Measurements from ENCODE around the gene CFAP74.
A peak's percentile ranks its signal among the peaks of the same experiment; 100 is the strongest.

Gene CFAP74, protein sequence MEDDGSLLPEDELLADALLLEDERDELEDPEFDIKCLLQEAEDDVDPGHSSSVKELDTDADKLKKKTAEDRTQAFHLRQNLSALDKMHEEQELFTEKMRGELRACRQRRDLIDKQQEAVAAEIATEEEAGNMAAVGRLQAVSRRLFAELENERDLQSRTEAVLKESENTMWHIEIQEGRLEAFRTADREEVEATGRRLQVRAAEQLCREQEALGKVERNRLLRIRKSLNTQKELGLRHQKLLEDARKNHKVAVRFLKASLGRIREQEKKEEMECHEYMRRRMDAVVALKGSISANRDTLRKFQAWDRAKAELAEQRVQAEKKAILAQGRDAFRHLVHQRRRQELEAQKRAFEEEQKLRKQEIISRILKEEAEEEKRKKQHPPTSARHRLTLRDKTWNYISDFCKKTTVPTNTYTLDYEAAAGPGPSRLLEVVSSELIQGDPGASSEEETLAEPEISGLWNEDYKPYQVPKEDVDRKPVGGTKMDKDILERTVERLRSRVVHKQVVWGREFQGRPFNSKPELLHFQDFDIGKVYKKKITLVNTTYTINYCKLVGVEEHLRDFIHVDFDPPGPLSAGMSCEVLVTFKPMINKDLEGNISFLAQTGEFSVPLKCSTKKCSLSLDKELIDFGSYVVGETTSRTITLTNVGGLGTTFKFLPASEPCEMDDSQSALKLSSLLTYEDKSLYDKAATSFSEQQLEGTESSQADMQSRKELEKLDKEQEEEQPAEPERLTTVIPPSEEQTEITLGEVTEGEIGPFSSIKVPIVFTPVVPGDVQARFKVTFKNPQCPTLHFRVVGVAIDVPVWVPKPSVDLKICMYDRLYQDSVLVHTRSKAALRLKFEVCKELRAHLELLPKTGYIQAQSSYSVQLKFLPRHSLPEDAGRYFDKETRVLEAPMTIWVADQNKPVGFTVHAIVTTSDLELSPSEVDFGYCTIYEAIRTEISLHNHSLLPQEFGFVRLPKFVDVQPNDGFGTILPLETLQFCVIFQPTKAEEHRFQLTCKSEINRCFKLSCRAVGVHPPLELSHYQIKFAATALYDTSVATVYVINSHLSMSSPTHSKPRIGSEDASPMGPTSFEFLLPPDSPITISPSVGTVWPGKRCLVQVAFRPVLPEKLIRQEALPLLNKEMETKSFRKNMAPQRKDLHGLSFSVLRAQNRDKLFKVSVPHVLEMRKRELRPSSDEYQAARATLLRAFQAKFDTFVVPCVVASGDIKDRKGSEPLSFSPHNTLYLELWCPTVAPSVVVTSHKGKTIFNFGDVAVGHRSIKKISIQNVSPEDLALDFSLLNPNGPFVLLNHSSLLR (N-terminal part only)

DNA sequence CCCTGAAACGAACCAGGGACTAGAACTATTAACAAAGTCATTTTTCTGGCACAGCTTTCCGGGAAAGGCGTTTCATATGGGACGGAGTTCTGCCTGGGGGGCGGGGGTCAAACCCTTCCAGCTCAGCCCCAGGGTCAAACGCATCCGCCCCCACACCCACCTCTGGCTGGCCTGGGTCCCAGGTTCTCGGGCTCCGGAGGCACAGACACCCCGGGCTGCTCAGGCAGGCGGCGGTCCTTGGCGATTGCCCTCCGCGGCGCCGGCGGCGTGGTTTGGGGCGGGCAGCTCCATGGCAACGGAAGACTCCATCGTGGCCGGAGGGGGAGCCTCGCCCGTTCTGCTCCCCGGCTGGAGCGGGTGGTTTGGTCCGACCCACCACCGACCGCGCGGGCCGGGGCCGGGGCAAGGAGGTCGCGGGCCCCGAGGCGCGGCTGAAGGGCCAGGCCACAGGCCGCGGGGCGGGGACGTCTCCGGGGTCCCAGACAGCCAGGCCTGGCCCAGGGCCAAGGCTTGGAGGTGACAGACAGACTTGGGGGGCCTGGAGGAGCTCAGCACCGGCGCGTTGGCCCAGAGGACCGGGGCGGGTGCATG, at the start of gene CFAP74:
Gene CFAP74 (minus strand): TSS at position 246 of the 591 bp plus-strand sequence. CDS start 12,830 bp downstream, outside the sequence.
- DNase-seq (ENCODE audit: low spot score) = no peak

DNA sequence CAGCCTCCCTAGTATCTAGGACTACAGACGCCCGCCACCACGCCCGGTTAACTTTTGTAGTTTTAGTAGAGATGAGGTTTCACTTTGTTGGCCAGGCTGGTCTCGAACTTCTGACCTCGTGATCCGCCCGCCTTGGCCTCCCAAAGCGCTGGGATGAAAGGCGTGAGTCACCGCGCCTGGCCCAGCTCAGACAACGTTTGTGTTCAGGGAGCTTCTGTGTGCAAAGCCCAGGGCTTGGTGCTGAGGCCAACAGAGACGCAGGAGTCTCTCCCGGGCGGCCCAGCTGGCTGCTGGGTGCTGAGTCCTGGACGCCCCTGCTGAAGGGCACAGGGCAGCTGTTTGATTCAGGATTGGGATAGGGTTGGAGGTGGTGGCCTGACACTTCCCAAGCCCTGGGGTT, 49.6 kb upstream of the CFAP74 start:
- no peak for DNase-seq (ENCODE audit: low spot score)

DNA sequence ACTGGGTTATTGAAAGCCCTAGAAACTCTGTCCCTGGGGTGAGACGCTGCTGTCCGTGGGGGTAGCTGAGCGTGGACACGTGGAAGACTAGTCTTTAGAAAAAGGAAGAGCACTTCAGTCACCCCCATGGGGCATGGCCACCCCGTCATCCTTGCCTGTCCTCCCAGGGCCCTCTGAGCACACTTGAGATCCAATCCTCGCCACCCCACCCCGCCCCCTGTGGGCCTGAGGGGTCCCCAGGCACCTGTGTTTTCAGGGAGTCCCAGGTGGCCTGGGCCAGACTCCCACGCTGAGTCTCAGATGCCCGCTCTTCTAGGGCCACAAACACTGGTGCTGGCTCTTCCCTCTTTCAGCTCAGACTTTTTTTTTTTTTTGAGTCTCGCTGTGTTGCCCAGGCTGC, 49.2 kb upstream of the CFAP74 start:
- no peak for DNase-seq (ENCODE audit: low spot score)

DNA sequence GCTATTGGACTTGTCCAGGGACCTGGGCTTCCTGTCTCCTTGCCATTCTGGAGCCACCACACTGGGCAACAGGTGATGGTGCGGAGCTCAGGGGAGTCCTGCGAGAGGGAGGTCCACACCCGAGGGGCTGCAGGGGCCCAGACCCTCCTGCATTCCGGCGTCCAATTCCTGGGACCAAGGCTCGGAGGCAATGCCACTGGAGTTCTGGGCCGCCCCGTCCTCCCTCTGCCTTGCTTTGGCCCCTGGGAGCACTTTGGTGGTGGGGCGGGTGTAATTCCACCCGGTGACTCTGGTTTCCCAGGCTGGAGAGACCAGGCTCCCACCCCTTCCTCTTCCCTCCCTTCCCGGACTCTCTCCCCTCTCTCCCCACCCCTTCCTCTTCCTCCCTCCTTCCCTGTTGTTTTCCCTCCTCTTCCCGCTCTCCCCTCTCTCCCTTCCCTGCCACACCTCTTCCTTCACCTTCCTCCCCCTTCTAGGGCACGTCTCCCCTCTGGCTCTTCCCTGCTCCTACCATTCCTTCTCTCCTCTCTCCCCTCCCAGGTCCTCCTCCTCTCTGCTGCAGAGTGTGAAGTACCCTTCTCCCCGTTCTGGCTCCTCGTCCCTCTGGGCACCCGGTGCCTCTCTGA, 48.6 kb upstream of the CFAP74 start:
- no peak for DNase-seq (ENCODE audit: low spot score)

DNA sequence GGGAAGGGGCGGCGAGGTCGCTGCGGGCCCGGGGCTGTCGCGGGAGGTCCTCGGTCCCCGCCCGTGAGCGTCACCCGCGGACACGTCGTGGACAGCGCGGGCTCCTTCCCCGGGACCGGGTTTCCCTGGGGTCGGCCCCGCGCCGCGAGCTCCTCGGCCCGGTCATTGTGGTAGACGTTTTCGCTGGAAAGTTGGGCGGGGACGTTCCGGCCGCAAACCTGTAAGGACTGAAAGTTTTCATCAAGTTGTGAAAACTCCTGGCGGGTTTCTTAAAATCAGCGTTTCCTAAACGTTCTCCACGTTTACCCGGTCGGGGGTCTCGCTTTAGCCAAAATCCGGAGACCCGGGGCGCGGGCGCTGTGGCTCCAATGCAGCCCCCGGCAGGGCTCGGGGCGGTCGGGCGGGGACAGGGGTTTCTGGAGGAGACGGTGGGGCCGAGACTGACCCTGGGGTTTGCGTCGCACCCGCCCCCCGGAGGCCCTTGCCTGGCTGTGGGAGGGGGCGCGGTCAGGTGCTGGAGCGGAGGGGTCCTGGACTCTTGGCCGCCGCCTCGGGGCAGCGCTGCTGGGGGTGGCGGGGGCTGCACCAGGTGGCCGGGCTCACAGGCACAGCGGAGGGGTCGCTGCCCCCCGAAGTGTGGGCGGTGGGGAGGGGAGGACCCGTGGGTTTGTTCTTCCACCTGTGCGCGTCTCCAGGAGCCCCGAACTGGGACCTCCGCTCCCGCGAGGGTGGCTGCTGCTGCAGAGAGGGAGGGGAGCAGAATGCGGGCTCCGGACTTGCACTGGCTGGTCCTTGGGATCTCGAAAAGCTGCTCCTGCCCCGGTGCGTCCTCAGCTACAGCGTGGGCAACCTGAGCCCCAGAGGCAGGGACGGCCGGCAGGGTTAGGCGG, 47.5 kb upstream of the CFAP74 start:
- DNase-seq (ENCODE audit: low spot score) = no peak

DNA sequence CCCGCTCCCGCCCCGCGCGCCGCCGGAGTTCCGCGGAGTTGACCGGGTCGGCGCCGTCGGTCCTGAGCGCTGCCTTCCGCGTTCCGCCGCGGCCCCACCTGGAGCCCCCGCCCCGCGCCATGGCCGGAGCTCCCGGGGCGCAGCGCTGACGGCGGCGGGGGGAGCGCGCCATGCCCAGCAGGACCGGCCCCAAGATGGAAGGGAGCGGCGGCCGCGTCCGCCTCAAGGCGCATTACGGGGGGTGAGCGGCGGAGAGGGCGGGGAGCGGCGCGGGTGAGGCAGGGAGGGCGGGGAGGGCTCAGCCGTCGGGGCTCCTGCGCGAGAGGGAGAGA, 46.8 kb upstream of the CFAP74 start:
- DNase-seq (ENCODE audit: low spot score) = no peak

DNA sequence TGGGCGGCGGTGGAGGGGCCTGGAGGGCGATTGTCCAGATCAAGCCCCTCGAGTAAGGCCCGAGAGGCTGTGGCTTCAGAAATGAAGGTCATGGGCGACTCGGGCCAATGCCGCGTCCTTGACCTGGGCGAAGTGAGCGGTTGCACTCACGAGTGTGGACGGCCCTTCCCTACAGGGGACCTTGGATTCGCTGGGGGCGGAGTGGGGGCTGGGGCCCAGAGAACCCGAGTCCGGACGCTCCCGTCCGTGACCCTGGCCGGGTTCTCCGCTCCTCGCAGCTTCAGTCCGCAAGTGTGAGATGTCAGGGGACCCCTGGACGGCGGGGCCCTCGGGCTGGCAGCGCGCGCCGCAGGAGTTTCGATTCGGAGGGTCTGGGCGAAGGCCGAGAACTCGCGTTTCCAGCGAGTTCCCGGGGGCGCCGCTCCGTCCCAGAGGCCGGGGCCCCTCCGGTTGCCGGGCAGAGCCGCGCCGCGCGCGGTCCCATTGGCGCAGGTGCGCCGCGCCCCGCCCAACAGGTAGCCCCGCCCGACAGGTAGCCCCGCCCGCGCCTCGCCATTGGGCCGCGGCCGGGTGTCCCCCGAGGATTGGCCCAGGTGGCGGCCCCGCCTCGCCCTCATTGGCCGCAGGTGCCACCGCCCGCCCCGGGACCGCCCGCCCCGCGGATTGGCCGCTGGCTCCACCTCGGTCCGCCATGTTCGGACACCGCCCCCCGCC, 46.3 kb upstream of the CFAP74 start, which contains the start of gene PRKCZ:
Gene PRKCZ (plus strand): TSS at position 694 of the 714 bp plus-strand sequence. CDS start 220 bp downstream, outside the sequence.
- DNase-seq (ENCODE audit: low spot score) = no peak

DNA sequence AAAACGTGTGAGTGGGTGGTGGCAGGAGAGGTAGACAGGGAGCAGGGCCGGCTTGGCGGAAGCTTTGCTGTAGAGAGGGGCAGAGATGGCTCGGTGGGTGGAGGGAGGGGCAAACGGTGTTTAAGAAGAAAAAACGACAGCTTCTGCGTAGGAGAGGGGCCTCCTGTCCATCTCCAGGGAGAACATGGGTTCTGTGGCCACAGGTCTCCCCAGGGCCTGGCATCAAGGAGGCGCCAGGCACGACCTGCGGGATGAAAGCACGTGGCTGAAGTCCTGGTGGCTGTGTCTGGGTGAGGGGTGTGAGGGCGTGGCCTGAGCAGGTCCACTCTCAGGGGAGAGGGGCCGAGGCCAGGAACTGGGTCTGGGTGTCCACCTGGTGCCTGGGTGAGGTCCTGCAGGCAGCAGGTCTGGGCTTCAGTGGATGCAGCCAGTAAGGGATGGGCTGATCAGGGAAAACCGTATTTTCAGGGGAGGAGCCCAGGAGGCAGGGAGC, 45.7 kb upstream of the CFAP74 start:
- no peak for DNase-seq (ENCODE audit: low spot score)

DNA sequence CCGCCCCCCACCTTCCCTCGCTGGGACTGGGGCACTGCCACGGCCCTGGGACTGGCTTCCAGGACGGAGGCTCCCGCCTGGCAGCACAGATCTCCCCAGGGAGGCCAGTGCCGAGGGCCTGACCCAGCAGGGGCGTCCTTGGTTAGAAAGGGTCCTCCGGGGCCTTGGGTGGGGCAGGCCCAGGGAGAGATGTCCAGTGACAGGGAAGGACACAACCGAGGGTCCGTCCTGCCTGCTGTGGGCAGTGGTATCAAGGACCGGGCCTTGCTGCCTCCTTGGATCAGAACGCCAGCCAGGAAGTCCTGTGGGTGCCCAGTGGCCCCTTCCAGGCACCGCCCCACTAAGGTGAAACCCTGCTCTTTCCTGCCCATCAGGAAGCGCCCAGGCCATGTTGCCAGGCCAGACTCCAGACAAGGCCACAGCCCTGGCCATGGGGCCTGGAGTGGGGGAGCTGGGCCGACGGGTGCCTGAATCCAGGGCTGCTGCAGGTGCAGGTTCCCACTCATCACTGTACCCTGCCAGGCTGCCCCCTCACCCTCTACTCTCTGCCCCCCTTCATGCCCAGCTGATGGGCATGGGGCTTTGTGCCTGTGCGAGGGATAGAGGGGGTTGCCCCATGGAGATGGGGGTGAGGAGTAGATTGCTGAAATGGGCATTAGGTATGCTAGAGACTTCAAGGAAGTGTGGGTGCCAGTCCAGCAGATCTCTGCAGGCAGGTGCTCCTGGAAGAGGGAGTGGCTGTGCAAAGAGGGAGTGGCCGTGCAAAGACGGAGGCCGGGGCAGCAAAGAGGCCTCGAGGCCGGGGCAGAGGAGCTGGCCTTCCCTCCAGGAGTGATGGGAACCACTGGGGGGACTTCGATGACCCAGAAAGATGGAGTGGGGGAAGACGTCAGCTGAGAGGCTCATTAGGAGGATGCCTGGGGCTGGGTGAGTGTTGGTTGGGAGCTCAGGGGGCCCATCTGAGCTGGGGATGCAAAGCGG, 44.5 kb upstream of the CFAP74 start:
- DNase-seq (ENCODE audit: low spot score) = no peak

DNA sequence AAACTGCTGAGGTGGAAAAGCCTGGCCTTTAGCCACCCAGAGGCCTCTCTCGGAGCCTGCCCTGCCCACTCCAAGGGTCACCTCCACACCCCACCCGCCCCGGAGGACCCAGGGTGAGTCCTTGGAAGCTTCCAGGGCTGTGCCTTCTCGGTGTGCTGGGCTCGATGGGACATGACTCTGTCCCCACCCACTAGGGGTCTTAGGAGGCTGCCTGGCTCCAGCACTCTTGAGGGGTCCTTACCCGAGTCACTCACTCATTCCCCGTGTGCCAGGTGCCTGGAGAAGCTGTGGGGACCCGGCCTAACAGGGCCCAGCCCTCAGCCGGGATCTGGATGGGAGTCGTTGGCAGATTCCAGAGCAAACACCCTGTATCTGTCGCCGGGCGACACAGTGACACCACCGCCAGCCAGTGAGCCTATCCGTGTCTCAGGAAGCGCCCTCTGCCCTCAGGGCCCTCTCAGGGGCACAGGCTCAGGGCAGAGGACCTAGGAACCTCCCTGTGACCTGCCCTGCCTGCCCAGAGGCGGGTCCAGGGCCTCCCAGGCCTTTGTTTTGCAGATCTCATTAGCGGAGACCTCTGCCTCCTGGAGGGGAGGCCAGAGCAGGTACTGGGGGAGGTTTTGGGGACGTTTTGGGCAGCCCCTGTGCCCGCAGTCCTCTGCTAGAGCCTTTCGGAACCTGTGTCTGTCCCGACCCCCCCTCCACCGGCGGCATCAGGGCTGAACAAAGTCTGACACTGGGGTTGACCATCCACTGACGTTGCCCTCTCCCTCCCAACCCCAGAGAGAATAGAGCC, 43.6 kb upstream of the CFAP74 start:
- DNase-seq (ENCODE audit: low spot score) = no peak

DNA sequence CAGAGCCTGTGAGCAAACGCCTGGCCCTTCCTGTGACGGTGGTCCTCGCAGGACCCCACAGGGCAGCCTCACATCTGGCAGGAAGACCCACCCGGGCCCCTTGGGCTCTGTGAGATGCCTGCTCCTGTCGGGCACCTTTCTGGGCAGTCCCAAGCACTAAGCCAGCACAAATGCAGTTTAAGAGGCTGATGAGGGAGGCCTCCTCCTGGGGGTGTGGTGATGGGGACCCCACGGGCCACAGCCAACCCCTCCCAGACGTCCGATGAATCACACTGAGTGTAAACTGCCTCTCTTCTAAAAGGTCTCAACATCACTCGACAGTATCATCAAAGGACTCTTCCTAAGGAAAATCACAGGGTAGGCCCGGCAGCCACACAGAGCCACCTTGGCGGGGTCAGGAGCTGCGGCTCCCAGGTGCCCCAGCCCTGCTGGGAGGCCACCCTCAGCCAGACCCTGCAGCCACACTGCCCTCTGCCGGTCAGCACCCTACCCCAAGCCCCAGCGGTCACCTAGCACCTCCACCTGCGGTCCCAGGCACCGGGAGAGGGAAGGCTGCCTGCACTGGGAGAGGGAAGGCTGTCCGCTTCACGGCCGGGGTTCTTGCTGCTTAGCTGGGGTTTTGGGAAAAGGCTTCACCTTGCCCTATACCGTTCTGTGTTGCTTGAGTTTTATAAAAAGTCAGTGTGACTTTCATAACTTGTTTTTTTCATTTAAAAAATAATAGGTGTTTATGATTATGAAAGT, 42.8 kb upstream of the CFAP74 start:
- no peak for DNase-seq (ENCODE audit: low spot score)

DNA sequence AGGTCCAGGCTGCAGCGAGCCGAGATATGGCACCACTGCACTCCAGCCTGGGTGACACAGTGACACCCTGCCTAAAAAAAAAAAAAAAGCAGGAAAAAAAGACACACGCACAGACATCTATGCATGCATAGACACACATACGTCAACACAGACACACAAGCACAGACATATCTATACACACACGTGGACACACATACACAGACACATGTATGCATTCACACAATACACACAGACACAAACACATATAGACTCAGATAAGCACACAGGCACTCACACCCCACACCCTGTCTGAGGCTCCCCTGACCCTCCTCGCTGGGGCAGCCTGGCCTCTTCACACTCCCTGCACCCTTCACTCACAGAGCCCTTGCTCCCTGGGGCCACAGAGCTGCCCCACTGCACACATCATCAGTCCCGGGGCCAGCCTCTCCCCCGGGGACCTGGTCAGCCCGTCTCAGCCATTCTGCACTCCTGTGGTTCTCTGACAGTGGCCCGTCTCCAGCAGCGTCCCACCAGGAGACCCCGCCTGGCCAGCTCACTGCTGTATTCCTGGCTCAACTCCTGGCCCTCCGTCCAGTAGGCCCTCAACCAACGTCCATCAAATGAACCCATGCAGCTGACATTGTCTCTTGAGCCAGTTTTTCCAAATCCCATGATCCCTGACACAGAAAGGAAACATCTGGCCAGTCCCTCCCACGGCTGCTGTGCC, 42.0 kb upstream of the CFAP74 start:
- DNase-seq (ENCODE audit: low spot score) = no peak

DNA sequence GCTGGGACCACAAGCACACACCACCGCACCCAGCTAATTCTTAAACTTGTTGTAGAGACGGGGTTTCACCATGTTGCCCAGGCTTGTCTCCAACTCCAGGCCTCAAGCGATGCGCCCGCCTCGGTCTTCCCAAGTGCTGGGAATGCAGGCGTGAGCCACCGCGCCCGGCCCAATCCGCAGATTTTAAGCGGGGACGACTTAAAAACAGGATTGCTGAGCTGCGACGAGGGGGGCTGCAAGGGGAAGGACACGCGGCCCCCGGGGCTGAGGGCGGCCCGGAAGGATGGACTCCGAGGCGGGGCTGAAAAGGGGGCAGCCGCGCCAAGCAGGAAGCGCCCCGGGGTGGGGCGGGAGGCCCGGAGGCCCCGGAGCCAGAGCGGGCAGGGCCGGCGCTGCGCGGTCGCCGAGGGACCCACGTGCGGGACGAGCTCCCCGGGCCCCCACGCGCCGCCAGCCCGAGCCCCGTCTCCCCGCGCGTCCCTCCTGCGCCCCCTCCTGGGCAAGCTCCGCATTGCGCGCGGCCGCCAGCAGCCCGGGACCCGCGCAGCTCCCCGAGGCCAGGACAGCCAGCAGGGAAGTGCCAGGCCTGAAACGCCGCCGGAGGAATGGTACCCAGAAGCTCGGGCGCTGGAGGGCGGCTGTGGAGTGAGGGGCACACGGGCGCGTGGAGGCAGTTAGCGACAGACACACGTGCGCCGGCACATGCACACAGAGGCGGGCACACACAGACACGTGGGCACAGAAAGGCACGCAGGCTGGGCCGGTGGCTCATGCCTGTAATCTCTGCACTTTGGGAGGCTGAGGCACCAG, 41.1 kb upstream of the CFAP74 start:
- peak; percentile 48 for DNase-seq (ENCODE audit: low spot score)

DNA sequence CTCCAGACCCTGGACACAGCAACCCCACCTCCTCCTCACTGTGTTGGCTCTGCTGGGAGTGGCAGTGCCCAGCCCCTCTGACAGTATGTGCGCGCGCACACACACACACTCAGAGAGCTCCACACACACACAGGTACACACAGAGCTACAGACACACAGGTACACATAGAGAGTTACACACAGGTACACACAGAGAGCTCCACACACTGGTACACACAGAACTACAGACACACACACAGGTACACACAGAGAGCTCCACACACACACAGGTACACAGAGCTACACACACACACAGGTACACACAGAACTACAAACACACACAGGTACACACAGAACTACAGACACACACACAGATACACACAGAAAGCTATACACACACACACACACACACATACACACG, 40.3 kb upstream of the CFAP74 start:
- no peak for DNase-seq (ENCODE audit: low spot score)

Measured in globus pallidus (tissue), 1 donor.